HG03103 (cell line): Measurements from ENCODE around the gene RPL36AL.
"Not testable (repeated sequence)": the region's sequence is repeated elsewhere in the genome, so short reads cannot be mapped to it uniquely, and the experiment has no call there.

Experiments used
- ATAC-seq: cut with Tn5 transposase; IDR thresholded peaks from one replicate; pipeline ENCODE4 v1.9.1; 2021; ENCODE audit warnings: low read depth; ENCODE audit not compliant: unreplicated experiment

The RPL36AL gene

DNA sequence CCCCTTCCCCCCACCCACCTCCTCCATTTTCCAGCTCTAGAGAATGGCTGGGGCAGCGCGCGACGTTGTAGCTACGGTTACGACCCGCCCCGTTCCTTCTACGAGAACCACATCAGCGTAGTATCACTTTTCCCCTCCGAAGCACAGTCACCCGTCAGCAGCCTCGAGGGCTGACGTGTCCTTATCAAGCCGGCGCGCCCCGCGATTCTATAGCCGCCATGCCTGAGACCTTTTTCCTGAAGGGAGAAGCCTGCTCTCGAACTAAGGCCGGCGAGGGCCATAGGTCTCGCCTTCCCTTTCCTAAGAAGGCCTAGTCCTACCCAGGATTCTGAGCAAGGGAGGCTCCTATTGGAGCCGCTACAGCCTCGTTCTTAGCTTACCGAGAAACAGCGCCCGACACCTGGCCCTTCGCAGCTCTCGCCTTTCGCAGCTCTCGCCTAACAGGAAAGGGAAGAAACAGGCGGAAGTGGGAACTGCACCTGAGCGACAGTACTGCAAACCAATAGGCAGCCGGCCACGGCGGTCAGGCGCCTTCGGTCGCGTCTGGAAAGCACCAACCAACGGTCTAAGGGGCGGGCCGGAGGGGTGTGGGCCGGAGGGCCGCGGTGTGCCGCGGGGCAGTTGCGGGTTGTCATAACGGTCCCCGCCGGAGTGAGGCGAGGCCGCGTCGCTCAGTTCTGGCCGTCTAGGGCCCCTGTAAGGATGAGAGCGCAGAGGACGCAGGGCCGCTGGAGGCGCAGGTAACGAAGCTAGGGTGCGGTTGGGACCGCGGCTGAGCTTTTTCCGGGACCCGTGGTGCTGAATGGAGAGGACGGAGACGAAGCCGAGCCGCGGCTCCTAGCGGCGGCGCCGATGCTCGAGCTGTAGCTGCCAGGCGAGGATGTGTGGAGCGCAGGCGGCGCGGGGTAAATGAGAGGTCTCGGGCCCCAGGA is at the start of gene RPL36AL, which contains the start of gene MGAT2:
TSS of gene RPL36AL (minus strand) at position 445 of the 932 bp plus-strand sequence. CDS start 1,522 bp downstream, outside the sequence.
TSS of gene MGAT2 (plus strand) at position 618 of the 932 bp plus-strand sequence. CDS start 470 bp downstream, outside the sequence.
- peak; percentile 93 for ATAC-seq

DNA sequence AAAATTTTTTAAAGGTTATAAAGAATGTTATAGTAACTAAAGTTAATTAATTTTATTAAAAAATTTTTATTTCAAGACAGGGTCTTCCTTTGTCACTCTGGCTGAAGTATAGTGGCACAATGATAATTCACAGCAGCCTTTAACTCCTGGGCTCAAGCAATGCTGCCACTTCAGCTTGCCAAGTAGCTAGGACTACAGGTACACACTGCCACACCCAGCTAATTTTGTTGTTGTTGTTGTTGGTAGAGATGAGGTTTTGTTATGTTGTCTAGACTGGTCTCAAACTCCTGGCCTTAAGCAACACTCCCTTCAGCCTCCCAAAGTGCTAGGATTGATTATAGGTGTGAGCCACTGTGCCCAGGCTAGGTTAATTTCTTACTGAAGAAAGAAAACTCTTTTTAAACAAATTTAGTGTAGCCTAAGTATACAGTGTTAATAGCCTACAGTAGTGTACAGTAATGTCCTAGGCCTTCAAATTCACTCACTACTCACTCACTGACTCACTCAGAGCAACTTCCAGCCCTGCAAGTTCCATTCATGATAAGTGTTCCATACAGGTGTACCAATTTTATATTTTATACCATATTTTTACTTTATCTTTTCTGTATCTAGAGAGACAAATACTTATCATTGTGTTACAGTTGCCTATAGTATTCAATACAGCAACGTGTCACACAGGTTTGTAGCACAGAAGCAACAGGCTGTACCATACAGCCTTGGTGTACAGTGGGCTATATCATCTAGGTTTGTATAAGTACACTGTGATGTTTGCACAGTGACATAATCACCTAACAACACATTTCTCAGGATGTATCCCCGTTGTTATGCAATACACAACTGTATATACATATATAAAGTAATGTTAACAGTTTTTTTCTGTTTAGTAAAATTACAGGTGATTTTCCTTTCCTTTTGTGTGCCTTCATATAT is 39.4 kb upstream of the RPL36AL start:
- no peak for ATAC-seq

- not testable (repeated sequence) for ATAC-seq
Measured at GRCh38 chr14:49657500-49657899, 37.1 kb upstream of the RPL36AL start.

DNA sequence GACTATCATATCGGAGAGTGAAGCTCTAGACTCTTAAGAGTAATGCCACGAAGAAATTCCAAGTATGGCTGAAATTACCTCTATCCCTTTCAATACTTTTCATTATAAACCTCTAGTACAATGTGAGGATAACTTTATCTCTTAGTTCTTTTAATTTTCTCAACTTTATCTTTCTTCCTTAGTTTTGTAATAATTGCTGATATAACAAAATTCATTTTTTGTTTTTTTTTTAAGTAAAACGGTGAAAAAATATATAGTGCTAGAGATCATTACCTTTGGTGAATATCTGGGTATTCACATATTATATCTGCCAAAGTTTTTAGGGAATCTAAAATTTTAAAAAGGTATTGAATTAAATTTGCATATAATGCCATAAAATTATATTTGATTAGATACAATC is 34.1 kb upstream of the RPL36AL start:
- no peak for ATAC-seq

DNA sequence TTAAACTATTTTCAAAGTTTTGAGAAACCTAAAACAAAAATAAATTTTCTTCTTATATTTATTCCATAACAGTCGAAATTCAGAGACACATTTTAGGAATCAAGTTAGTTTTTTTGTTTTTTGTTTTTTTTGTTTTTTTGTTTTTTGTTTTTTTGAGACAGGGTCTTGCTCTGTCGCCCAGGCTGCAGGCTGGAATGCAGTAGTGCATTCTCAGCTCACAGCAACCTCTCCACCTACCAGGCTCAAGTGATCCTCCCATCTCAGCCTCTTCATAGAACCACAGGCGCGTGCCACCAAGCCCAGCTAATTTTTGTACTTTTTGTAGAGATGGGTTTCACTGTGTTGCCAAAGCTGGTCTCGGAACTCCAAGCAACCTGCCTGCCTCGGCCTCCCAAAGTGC is 33.1 kb upstream of the RPL36AL start:
- ATAC-seq = no peak

DNA sequence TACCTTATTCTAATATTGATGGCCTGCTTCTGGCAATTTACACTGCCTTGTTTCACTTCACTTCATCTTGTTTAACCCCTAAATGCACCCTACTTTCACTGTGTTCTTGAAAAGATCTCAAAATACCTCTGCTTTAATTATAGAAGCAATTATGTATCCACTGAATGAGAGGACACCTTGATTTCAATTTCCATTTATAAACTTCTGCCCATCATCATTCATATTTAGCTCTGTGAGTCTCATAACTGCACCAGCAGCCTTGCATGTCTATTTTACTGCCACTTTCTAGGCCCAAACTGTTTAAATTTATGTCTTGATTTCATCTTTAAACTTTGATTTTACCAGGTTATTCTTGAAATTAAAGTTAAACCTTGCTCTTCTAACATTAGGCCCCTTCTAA is 21.7 kb upstream of the RPL36AL start:
- no peak for ATAC-seq

GRCh38 chr14:49641697-49642129 is 21.3 kb upstream of the RPL36AL start:
- no peak for ATAC-seq

DNA sequence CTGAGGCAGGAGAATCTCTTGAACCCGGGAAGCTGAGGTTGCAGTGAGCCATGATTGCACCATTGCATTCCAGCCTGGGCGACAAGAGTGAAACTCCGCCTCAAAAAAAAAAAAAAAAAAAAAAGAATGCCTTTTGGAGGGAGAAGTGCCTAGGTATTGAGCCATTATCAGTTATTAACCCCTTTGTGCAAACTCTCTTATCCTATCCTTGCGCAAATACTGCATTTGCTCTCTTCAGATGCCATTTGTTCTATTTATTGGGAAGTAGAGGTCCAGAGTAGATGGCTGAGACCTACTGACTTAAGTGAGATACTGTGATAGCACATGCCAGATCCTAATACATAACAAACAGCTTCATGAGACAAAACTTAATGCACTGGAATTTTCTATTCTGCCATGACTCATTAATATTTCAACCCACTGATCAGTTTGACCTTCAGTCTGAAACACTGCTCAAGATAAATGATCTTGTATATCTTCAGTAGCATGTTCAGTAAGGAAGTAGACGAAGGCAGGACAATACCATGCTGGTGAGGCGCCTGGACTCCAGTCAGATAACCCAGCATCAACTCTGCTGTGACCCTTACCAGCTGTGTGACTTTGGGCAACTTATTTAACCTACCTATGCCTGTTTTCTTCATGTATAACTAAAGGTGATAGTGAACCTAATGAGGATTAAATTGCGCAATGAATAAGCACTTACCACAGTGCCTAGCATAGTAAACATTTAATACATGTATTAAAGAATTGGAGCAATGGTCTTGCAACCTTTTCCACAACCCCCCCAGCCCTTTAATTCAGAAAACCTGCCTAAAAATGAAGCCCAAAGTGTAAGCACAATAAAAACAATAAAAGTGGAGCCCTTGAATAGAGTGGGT is 20.4 kb upstream of the RPL36AL start:
- ATAC-seq = no peak

DNA sequence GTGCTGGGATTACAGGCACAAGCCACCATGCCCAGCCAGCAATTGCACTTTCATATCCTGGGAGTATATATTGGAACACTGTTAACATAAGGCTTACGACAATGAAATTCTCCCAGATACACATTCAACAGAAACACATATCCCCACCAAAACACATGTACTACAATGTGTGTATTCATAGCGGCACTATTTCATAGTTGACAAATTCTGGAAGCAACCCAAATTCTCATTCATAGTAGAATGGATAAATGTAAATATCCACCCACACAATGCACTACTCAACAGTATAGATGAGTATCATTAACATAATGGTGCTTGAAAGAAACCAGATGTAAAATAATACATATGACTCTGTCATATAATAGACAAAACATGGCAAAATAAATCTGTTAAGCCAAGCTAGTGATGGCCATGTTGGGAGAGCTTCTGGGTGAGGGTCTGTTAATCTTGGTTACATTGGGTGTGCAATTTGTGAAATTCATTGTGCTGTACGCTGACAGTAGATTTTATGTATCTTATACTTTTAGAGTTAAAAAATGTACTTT is 17.2 kb upstream of the RPL36AL start:
- ATAC-seq = no peak

GRCh38 chr14:49636866-49637265 is 16.4 kb upstream of the RPL36AL start:
- ATAC-seq = no peak

GRCh38 chr14:49634547-49635334 is 14.3 kb upstream of the RPL36AL start, which contains the start of gene DNAAF2:
TSS of gene DNAAF2 (minus strand) at chr14:49635244. CDS start at chr14:49635149, 95 bp downstream.
- peak; percentile 23 for ATAC-seq

DNA sequence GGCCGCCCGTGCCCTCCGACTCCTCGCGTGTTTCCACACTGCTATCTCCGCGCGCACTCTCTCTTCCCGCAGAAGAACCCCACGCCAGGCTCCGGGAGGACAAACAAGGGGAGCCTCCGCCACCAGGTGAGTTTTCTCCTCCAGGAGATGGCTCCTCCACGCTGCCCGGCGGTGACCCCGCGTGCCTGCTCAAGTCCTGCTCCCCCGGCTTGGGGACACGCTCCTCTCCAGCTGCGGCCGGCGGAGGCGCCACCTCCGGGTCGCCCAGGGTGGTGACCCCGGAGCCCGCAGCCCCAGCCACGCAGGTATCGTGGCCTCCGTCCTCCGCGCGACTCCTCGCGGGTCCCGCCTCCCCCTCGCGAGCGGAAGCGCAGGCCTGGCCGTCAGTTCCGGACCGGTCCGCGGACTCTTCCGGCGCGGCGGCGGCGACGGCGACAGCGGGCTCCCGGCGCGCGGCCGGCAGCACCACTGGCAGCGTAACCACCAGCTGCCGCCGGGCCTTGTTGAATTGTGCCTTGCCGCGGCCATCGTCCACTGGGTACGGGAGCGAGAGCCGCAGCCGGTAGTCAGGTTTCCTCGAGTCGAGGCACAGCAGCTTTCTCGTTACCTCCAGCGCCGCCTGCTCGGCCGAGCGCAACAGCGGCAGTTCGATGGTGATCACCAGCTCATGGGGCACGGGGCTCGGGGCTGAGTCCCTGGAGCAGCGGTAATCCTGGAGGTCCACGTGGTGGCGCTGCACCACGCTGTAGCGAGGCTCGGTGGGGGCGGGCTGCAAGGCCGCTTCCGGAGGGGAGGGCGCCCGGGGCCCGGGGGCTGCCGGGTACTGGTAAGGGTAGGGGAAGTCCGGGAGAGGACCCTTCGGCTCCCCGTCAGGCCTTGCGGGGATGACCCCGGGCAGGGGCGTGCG is 13.5 kb upstream of the RPL36AL start:
- peak; percentile 70 for ATAC-seq

- ATAC-seq = no peak
Measured at GRCh38 chr14:49623941-49624839, 3.8 kb upstream of the RPL36AL start.

DNA sequence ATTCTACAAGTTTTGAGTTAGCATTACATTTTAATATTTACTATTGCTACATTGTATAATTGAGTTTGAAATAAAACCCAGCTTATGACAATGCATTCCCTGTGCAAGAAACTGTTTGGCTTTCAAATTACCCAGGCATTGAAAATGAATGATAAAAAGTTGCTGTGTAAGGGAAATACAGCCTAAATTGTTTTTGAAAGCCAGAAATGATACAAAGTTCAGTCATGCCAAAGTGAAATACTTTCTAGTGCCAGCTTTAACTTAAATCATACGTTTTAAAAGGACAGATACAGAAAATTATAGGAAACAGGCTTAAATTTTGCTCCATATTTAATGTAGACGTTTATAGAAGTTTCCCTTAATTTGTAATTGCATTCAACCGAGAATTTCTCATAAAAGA is 3.0 kb upstream of the RPL36AL start:
- no peak for ATAC-seq

GRCh38 chr14:49622022-49622607 is 1.7 kb upstream of the RPL36AL start:
- ATAC-seq = no peak

GRCh38 chr14:49621114-49621881 is 872 bp upstream of the RPL36AL start:
- peak; percentile 20 for ATAC-seq
